CD4-positive, alpha-beta memory T cell (primary cell): Measurements from ENCODE around the gene HOXB1. TPM values are rescaled to one million over a fixed set of nuclear protein-coding genes. Genes with fewer than 3 reads are reported as not detected.
A peak's percentile ranks its signal among the peaks of the same experiment; 100 is the strongest.

ENCODE experiments used
- CTCF ChIA-PET: fragments of 350-600 bp; sonication (Branson Sonifier 250); formaldehyde crosslinking; loops from one replicate; lab custom pipeline; 2021; ENCODE audit warnings: inconsistent platforms; ENCODE audit not compliant: partially characterized antibody; lab: Charles Lee
- POLR2A ChIA-PET: fragments of 350-600 bp; sonication (Branson Sonifier 250); formaldehyde crosslinking; loops from one replicate; lab custom pipeline; 2021; ENCODE audit not compliant: partially characterized antibody; lab: Charles Lee
- DNase-seq, 5 donors: peaks; one replicate each; pipeline versions ENCODE4 v3.0.0 to v3.0.0-alpha.2; 2020 to 2022; ENCODE audit warnings: mixed read lengths in 1 of 5
- H3K27ac ChIP-seq: one replicate; pipeline ENCODE4 v1.7.0; 2013; ENCODE audit warnings: low read depth, low read length
- H3K27me3 ChIP-seq: 2 replicates; pipeline ENCODE4 v1.7.0; 2013; ENCODE audit warnings: mild to moderate bottlenecking, low read length, moderate library complexity; ENCODE audit not compliant: insufficient read depth
- H3K36me3 ChIP-seq: 2 replicates; pipeline ENCODE4 v1.7.0; 2013; ENCODE audit warnings: mild to moderate bottlenecking, low read length, moderate library complexity; ENCODE audit not compliant: insufficient read depth
- H3K4me1 ChIP-seq: 2 replicates; pipeline ENCODE4 v1.7.0; 2013; ENCODE audit warnings: mild to moderate bottlenecking, low read length, moderate library complexity; ENCODE audit not compliant: insufficient read depth
- H3K4me3 ChIP-seq, 2 donors: one replicate each; pipeline ENCODE4 v1.7.0; 2013; ENCODE audit warnings: low read length in 2 of 2, mild to moderate bottlenecking in 1 of 2
- H3K9me3 ChIP-seq, 2 donors: one replicate each; pipeline ENCODE4 v1.7.0; 2013; ENCODE audit warnings: low read length in 2 of 2, control low read depth in 1 of 2; ENCODE audit not compliant: control insufficient read depth in 1 of 2
- H3K27ac Mint-ChIP-seq, 7 donors: one replicate each; pipeline ENCODE4 v1.8.0; 2020 to 2021; ENCODE audit warnings: mixed read lengths in 7 of 7, mild to moderate bottlenecking in 6 of 7, inconsistent platforms in 3 of 7, moderate library complexity in 3 of 7
- H3K27me3 Mint-ChIP-seq, 2 donors: one replicate each; pipeline ENCODE4 v1.8.0; 2020 to 2021; ENCODE audit warnings: mixed read lengths in 2 of 2
- H3K36me3 Mint-ChIP-seq, 2 donors: one replicate each; pipeline ENCODE4 v1.8.0; 2020 to 2021; ENCODE audit warnings: mixed read lengths in 2 of 2, inconsistent platforms in 1 of 2, mild to moderate bottlenecking in 1 of 2
- H3K4me1 Mint-ChIP-seq, 4 donors: one replicate each; pipeline ENCODE4 v1.8.0; 2020 to 2021; ENCODE audit warnings: mixed read lengths in 4 of 4, mild to moderate bottlenecking in 1 of 4
- H3K4me3 Mint-ChIP-seq, 8 donors: one replicate each; pipeline ENCODE4 v1.8.0; 2020 to 2021; ENCODE audit warnings: mixed read lengths in 8 of 8, mild to moderate bottlenecking in 7 of 8, moderate library complexity in 6 of 8, inconsistent platforms in 3 of 8
- H3K9me3 Mint-ChIP-seq, 8 donors: one replicate each; pipeline ENCODE4 v1.8.0; 2020 to 2021; ENCODE audit warnings: mixed read lengths in 8 of 8, mild to moderate bottlenecking in 5 of 8, inconsistent platforms in 3 of 8, moderate library complexity in 1 of 8
- intact Hi-C: fragments of 100-400 bp; cut with micrococcal nuclease; formaldehyde crosslinking; loops from one replicate; pipeline ENCODE4 v1.15.1; 2023
- polyA plus RNA-seq, 2 donors: library from polyadenylated mRNA; unstranded; fragments of 300-500 nt; fragmentation: Illumina TruSeq; gene quantifications; one replicate each; pipeline ENCODE4 v1.2.3, GENCODE V29; 2021
- total RNA-seq, 2 experiments: library from RNA; stranded (reverse); gene quantifications; one replicate each; pipeline ENCODE4 v1.2.3, GENCODE V29; 2021

The HOXB1 gene
- total and polyA plus RNA-seq, 4 experiments from 2014 or later = not detected

DNA sequence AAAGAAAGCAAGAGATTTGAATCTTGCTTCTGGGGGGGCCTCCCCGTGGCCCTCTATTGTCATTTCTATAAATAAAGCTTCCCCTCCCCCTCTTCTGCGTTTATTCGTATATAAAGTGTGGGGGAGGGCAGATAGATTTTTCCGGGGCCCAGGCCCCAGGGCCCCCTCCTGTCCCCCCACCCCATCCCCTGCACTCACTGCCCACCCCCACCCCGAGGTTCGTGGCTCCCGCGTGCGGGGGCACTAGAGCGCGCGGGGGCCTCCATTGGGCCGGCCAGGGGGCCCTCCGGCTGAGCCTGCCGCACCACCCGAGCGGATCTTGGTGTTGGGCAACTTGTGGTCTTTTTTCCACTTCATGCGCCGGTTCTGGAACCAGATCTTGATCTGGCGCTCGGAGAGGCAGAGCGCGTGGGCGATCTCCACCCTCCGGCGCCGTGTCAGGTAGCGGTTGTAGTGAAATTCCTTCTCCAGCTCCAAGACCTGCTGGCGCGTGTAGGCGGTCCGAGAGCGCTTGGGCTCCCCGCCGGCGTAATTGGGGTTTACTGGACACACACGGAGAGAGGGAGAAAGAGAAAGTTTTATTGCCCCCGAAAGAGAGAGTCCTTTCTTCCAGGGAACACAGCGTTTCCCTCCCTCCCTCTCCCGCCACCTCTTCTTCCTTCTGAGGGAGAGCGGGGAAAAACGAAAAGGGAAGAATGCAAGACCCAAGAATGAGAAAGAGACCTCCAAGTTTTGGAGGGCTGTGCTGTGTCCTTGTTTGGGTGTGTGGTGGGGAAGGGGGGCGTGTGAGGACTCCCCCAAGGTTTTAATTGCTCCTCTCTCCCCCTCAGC lies 45.9 kb upstream of the HOXB1 start:
- Mint-ChIP-seq H3K4me3 (peak overlapping the region; percentile 82 to 91 (median 84)), H3K27me3 (peaks cover 21 to 28% of the 10 kb centered on the region in 2 donors), H3K4me1 (peaks cover 18 to 52% (median 34%) of the 10 kb centered on the region in 4 donors), H3K27ac (peak overlapping the region in 1 of 7 donors; percentile 66), H3K9me3 (no peaks in the 10 kb centered on the region), H3K36me3 (peaks cover 5 to 12% of the 10 kb centered on the region in 2 donors)
- Histone ChIP-seq H3K9me3 (no peaks in the 10 kb centered on the region), H3K4me1 (peaks cover 43% of the 10 kb centered on the region), H3K4me3 (peak overlapping the region; percentile 34 to 64), H3K27ac (no peak overlapping the region), H3K27me3 (peaks cover 7% of the 10 kb centered on the region), H3K36me3 (no peaks in the 10 kb centered on the region)
- intact Hi-C loops = no loop called here
- no peak for DNase-seq
- CTCF ChIA-PET = interaction anchor here (0.6 kb wide), 1 partner anchor 65 kb away, joined by 3 read pairs; no protein-coding TSS in a partner anchor
- POLR2A ChIA-PET = interaction anchor here (1.1 to 1.5 kb wide), 3 partner anchors 30 to 71 kb away, joined by 3 to 7 read pairs (median 5); no protein-coding TSS in a partner anchor

DNA sequence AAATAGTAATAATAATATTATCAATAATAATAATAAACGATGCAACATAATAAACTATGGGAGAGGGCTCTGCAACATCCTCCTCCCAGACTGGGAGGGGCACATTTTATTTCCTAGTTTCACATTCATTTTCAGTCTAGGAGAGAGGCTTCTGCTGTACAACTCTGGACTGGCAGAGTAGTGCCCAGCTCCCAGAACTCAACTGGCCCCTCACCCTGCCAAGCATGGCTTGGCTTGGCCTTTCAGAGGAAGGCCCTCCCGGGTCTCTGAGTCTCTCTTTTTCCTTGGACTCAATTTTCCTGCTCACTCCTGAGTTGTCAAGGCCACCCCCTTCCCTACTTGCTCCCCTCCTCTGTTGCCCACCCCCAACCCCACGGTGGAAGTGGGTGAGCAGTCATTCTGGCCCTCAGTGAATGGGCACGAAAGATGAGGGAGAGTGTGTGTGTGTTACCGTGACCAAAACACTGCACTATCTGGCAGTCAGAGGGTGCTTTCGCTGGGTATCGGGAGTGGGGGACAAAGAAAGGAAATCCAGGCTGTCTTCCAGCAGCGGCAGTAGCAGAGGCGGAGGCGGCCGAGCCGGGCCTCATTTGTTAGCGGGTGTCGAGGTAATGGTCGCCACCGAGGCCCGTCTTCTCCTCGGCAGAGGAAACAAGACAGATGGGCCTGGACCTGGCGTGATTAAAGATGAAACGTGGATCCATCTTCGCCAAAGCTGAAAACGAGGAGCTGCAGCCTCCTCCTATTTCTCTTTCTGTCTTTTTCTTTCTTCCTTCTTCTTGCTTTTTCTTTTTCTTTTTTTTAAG lies 45.1 kb upstream of the HOXB1 start:
- H3K9me3 ChIP-seq = no peaks in the 10 kb centered on the region
- no peak overlapping the region for H3K27ac ChIP-seq
- Mint-ChIP-seq H3K27me3 (peaks cover 16 to 20% of the 10 kb centered on the region in 2 donors), H3K4me3 (peak overlapping the region in 6 of 8 donors; percentile 26 to 51 (median 47)), H3K9me3 (no peaks in the 10 kb centered on the region), H3K36me3 (peaks cover 7 to 12% of the 10 kb centered on the region in 2 donors), H3K4me1 (peaks cover 19 to 44% (median 30%) of the 10 kb centered on the region in 4 donors), H3K27ac (no peak overlapping the region)
- ChIA-PET POLR2A (interaction anchor here (1.1 kb wide), 1 partner anchor 29 kb away, joined by 3 read pairs; no protein-coding TSS in a partner anchor), CTCF (no interaction called here)
- H3K4me3 ChIP-seq = no peak overlapping the region
- peaks cover 35% of the 10 kb centered on the region for H3K4me1 ChIP-seq
- no peaks in the 10 kb centered on the region for H3K36me3 ChIP-seq
- intact Hi-C loops = no loop called here
- no peaks in the 10 kb centered on the region for H3K27me3 ChIP-seq
- no peak for DNase-seq

DNA sequence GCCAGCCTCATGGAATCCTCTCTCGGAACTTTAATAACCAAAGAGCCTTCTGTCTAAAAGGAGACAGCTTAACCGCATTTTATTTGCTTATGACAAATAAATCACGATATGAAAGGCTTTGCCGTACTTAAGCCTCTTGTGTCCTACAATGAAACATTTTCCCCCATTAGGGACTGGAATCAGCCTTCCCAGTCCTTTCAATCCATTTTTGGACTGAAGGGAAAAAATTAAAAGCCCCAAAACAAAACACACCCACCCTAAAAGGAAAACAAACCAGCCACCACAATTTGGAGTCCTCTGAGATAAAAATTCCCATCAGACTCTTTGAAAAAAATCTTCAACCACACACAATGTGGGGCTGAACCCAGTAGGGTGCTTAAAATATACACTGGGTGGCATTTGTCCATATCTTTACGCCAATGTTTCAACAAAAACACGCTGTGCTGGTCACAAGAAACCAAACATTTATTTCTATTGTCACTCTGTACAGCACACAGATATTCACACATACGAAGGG lies 44.3 kb upstream of the HOXB1 start:
- H3K36me3 ChIP-seq = no peaks in the 10 kb centered on the region
- Mint-ChIP-seq H3K36me3 (peaks cover 7 to 12% of the 10 kb centered on the region in 2 donors), H3K27me3 (peaks cover 9 to 13% of the 10 kb centered on the region in 2 donors), H3K9me3 (no peaks in the 10 kb centered on the region), H3K4me1 (peaks cover 18 to 39% (median 27%) of the 10 kb centered on the region in 4 donors), H3K27ac (no peak overlapping the region), H3K4me3 (peak overlapping the region in 1 of 8 donors; percentile 37)
- ChIA-PET CTCF (interaction anchor here (0.8 kb wide), 1 partner anchor 18 kb away, joined by 3 read pairs; the partner anchor contains the start of gene HOXB5), POLR2A (no interaction called here)
- H3K4me1 ChIP-seq = peaks cover 29% of the 10 kb centered on the region
- H3K4me3 ChIP-seq = no peak overlapping the region
- H3K27ac ChIP-seq = no peak overlapping the region
- no peaks in the 10 kb centered on the region for H3K27me3 ChIP-seq
- no peak for DNase-seq
- no peaks in the 10 kb centered on the region for H3K9me3 ChIP-seq
- intact Hi-C loops = no loop called here

DNA sequence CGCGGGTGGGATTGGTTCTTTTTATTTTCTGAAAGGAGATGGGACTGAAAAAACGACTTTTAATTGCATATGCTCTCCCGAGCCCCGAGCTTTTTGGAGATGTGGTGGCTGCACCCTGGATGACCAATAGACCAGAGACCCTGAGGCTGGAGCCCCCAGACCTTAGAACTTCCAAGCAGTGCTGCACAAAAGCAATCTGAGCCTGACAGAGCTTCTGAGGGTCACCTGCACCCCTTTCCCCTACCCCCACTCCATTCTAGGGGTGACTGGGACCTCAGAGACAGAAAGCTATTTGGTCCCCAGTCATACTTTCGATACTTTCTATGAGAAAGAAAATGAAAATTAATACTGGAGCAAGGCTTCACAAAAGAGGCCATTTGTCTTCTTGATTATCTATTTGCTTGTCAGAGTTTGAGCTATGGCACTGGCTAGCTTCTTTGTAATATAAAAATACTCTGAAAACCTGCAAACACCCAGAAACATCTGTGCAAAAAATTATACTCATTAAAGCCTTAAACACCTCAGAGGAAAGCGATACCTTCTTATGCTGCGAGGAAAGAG lies 43.8 kb upstream of the HOXB1 start:
- Mint-ChIP-seq H3K4me1 (peaks cover 18 to 33% (median 24%) of the 10 kb centered on the region in 4 donors), H3K27ac (no peak overlapping the region), H3K36me3 (peaks cover 7 to 12% of the 10 kb centered on the region in 2 donors), H3K27me3 (peaks cover 8 to 11% of the 10 kb centered on the region in 2 donors), H3K9me3 (no peaks in the 10 kb centered on the region), H3K4me3 (peak overlapping the region in 1 of 8 donors; percentile 6)
- no peak overlapping the region for H3K4me3 ChIP-seq
- no peaks in the 10 kb centered on the region for H3K36me3 ChIP-seq
- ChIA-PET CTCF (interaction anchor here (0.6 to 0.8 kb wide), 2 partner anchors 17 to 19 kb away, joined by 3 read pairs; partner anchors contain the start of gene HOXB5), POLR2A (no interaction called here)
- H3K27ac ChIP-seq = no peak overlapping the region
- DNase-seq = no peak
- intact Hi-C loops = no loop called here
- H3K4me1 ChIP-seq = peaks cover 25% of the 10 kb centered on the region
- no peaks in the 10 kb centered on the region for H3K9me3 ChIP-seq
- H3K27me3 ChIP-seq = no peaks in the 10 kb centered on the region

DNA sequence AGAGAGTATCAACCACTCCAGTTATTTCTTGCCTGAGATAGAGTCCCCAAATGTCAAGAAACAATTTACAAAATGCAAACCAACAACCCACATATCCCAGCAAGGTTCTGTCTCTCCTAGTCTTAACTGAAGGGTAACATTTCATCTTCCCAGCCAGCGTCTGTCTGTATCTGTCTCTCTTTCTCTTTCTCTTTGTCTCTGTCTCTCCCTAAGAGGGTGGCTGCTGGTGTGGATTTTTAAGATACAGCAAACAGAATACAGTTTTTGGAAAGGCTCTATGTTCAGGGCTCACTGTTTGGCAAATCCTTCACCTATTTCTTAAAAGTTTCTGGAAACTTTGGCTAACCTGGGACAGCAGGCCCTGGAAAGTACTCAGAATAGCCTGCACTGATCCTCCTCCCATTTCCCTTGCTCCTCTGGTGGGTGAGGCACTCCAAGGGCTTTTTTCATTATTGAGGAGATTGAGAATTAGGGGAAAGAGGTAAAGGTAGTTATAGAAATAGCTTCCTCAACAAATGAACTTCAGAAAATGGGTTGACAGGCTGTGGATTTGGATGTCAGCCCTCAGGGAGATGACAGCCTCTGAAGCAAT lies 41.1 kb upstream of the HOXB1 start:
- peaks cover 14% of the 10 kb centered on the region for H3K4me1 ChIP-seq
- Mint-ChIP-seq H3K4me1 (peaks cover 6 to 21% (median 12%) of the 10 kb centered on the region in 4 donors), H3K4me3 (no peak overlapping the region), H3K27ac (no peak overlapping the region), H3K27me3 (peaks cover 0 to 11% of the 10 kb centered on the region in 2 donors), H3K9me3 (no peaks in the 10 kb centered on the region), H3K36me3 (peaks cover 2 to 4% of the 10 kb centered on the region in 2 donors)
- CTCF ChIA-PET = no interaction called here
- no peak for DNase-seq
- no peaks in the 10 kb centered on the region for H3K27me3 ChIP-seq
- no peak overlapping the region for H3K4me3 ChIP-seq
- no peaks in the 10 kb centered on the region for H3K9me3 ChIP-seq
- intact Hi-C loops = no loop called here
- H3K27ac ChIP-seq = no peak overlapping the region
- POLR2A ChIA-PET = no interaction called here
- no peaks in the 10 kb centered on the region for H3K36me3 ChIP-seq

DNA sequence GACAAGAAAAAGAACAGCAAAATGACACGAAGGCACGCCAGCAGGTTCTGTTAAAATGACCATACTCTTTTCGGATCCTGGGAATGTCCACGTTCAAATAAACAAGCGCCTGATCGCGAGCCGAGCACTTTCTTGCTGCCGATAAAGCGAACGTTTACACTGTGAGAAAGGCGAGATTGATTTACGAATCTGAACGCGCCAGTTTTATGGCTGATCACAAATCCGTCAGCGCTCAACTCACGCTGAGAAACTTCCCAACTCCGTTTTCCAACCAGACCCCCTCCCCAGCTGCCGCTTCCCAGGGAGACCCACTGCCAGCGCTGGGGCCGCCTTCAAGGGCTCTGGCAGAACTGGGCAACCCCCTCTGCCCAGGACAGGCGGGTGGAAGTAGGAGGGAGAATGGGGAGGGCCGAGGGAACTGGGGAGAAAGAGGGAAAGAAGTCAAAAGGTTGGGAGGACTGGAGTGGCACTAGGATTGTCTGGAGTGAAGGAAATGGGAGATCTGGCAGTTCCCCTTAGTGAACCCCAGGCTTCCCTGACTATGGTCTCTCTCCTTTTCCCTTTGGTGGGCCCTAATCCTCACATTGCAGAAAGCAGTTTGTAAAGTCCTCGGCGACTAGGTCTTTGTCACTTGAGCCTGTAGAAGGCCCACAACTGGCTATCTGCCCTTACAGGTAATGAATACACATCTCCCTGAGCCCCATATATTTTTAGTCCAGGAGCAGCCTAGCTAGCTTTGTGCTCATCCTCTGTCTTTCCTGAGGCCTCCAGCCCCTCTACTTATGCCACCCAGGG lies 40.4 kb upstream of the HOXB1 start:
- no peak for DNase-seq

More for the DNA sequence above, 40.4 kb upstream of the HOXB1 start:
- no peaks in the 10 kb centered on the region for H3K9me3 ChIP-seq
- Mint-ChIP-seq H3K36me3 (peaks cover 0 to 4% of the 10 kb centered on the region in 2 donors), H3K9me3 (no peaks in the 10 kb centered on the region), H3K4me1 (peaks cover 6 to 18% (median 9%) of the 10 kb centered on the region in 4 donors), H3K27me3 (peaks cover 0 to 11% of the 10 kb centered on the region in 2 donors), H3K27ac (no peak overlapping the region), H3K4me3 (no peak overlapping the region)
- no peak overlapping the region for H3K4me3 ChIP-seq
- ChIA-PET CTCF (no interaction called here), POLR2A (no interaction called here)
- intact Hi-C loops = no loop called here
- H3K27me3 ChIP-seq = no peaks in the 10 kb centered on the region
- H3K36me3 ChIP-seq = no peaks in the 10 kb centered on the region
- no peak overlapping the region for H3K27ac ChIP-seq
- H3K4me1 ChIP-seq = peaks cover 10% of the 10 kb centered on the region
